Keratinocyte (primary cell): ENCODE measurements around the gene EPRS1. TPM values are rescaled to one million over a fixed set of nuclear protein-coding genes. Genes with fewer than 3 reads are reported as not detected.

ENCODE experiments used
- DNase-seq: peaks from one replicate; pipeline ENCODE4 v3.0.0-alpha.2; 2011; ENCODE audit warnings: low read depth, missing footprints, low spot score
- FAIRE-seq: peaks from 2 replicates; lab custom pipeline; 2011; peaks lifted over from hg19 to GRCh38; lab: Jason Lieb, UNC
- H2AFZ ChIP-seq: 2 replicates; pipeline ENCODE4 v1.6.0; 2012; ENCODE audit warnings: low read length, control low read depth, inconsistent platforms; ENCODE audit not compliant: control insufficient read depth
- H3K27ac ChIP-seq: 2 replicates; pipeline ENCODE4 v1.5.1; 2011; ENCODE audit warnings: low read length; ENCODE audit not compliant: control insufficient read depth, insufficient read depth
- H3K27me3 ChIP-seq: 3 replicates; pipeline ENCODE4 v1.6.0; 2011; ENCODE audit warnings: low read length; ENCODE audit not compliant: control insufficient read depth, insufficient read depth; ENCODE audit errors: extremely low read depth
- H3K36me3 ChIP-seq, 2 experiments: 2 replicates in 1 of 2; 3 replicates in 1 of 2; pipeline ENCODE4 v1.5.1; 2011; ENCODE audit warnings: low read length in 2 of 2, mild to moderate bottlenecking in 1 of 2; ENCODE audit not compliant: control insufficient read depth in 2 of 2, insufficient read depth in 2 of 2; ENCODE audit errors: extremely low read depth in 1 of 2
- H3K4me1 ChIP-seq: 3 replicates; pipeline ENCODE4 v1.5.1; 2011; ENCODE audit warnings: low read length; ENCODE audit not compliant: control insufficient read depth, insufficient read depth; ENCODE audit errors: extremely low read depth
- H3K4me2 ChIP-seq: 3 replicates; pipeline ENCODE4 v1.6.0; 2011; ENCODE audit warnings: low read depth, low read length; ENCODE audit not compliant: control insufficient read depth, insufficient read depth; ENCODE audit errors: extremely low read depth
- H3K4me3 ChIP-seq, 3 experiments: fragments of 200-600 bp in 1 of 3; sonication (generic) in 1 of 3; 2 replicates in 2 of 3; 3 replicates in 1 of 3; pipeline ENCODE4 v1.5.1; 2011 to 2016; ENCODE audit warnings: low read length in 3 of 3, mild to moderate bottlenecking in 3 of 3, control low read depth in 2 of 3, inconsistent platforms in 1 of 3, low read depth in 1 of 3, mixed read lengths in 1 of 3, mixed run types in 1 of 3, moderate library complexity in 1 of 3; ENCODE audit not compliant: control insufficient read depth in 2 of 3, insufficient read depth in 2 of 3; ENCODE audit errors: extremely low read depth in 1 of 3
- H3K79me2 ChIP-seq: 2 replicates; pipeline ENCODE4 v1.6.0; 2012; ENCODE audit warnings: low read length; ENCODE audit not compliant: control insufficient read depth, insufficient read depth
- H3K9ac ChIP-seq: 3 replicates; pipeline ENCODE4 v1.6.0; 2011; ENCODE audit warnings: low read length; ENCODE audit not compliant: control insufficient read depth, insufficient read depth; ENCODE audit errors: extremely low read depth
- H3K9me1 ChIP-seq: 3 replicates; pipeline ENCODE4 v1.6.0; 2011; ENCODE audit warnings: low read length; ENCODE audit not compliant: control insufficient read depth, insufficient read depth; ENCODE audit errors: extremely low read depth
- H3K9me3 ChIP-seq: 2 replicates; pipeline ENCODE4 v1.5.1; 2012; ENCODE audit warnings: low read depth, low read length; ENCODE audit not compliant: control insufficient read depth
- H4K20me1 ChIP-seq: 3 replicates; pipeline ENCODE4 v1.6.0; 2011; ENCODE audit warnings: low read length; ENCODE audit not compliant: control insufficient read depth, insufficient read depth; ENCODE audit errors: extremely low read depth
- CTCF ChIP-seq, 3 experiments: IDR thresholded peaks in 1 of 3; conservative IDR thresholded peaks in 1 of 3; optimal IDR thresholded peaks in 1 of 3; 2 replicates in 2 of 3; 3 replicates in 1 of 3; pipeline versions ENCODE3 to v1.5.1; 2011; ENCODE audit warnings: low read length in 3 of 3, mild to moderate bottlenecking in 3 of 3, moderate library complexity in 2 of 3, control low read depth in 1 of 3, inconsistent platforms in 1 of 3; ENCODE audit not compliant: insufficient read depth in 2 of 3; ENCODE audit errors: extremely low read depth in 1 of 3
- EZH2 ChIP-seq: IDR thresholded peaks from one replicate; pipeline ENCODE4 v1.6.1; 2012; ENCODE audit warnings: inconsistent platforms, mild to moderate bottlenecking, low read length, moderate library complexity
- dilution Hi-C: fragments of 300-500 bp; cut with MboI; formaldehyde crosslinking; loops from one replicate; pipeline ENCODE4 v1.7.0; 2020; ENCODE audit warnings: low sequenced_read_pairs; ENCODE audit not compliant: extremely low pct_ligation_motif_present
- polyA plus RNA-seq, 5 experiments: library from polyadenylated mRNA; depleted of rRNA in 3 of 5; stranded (reverse) in 3 of 5; stranded (forward) in 1 of 5; unstranded in 1 of 5; fragments of >200 nt; gene quantifications; 1 replicate in 1 of 5; 2 replicates in 3 of 5; 3 replicates in 1 of 5; pipeline versions ENCODE4 v1.2.1 to v1.2.3, GENCODE V29; 2011 to 2012; ENCODE audit warnings: missing spikeins in 2 of 5, low read depth in 1 of 5, low replicate concordance in 1 of 5

The EPRS1 gene
- polyA plus RNA-seq, 1 donor (not counting 4 experiments of a cell fraction or from before 2014, with no cell fraction given), result 96.3 TPM

- H3K79me2 ChIP-seq, result no peaks in the 10 kb centered on the region
- FAIRE-seq, result no peak
- no peak overlapping the region for H3K4me3 ChIP-seq
- H3K9me1 ChIP-seq, result no peaks in the 10 kb centered on the region
- DNase-seq, result no peak
- H3K27me3 ChIP-seq, result no peaks in the 10 kb centered on the region
- H3K27ac ChIP-seq, result no peak overlapping the region
- H3K9me3 ChIP-seq, result no peaks in the 10 kb centered on the region
- H3K9ac ChIP-seq, result no peak overlapping the region
- TF ChIP-seq CTCF (optimal IDR thresholded peaks at IDR 0.05 in 1 of 3, IDR thresholded peaks at IDR 0.05 in 1 of 3, conservative IDR thresholded peaks at IDR 0.05 in 1 of 3; ENCODE audit: extremely low read depth in 1 of 3, insufficient read depth in 2 of 3, low read length in 3 of 3), result no peak
- TF ChIP-seq EZH2, result no peak
- no peak overlapping the region for H2AFZ ChIP-seq
- H3K4me1 ChIP-seq, result no peaks in the 10 kb centered on the region
- dilution Hi-C loops, result no loop called here
- no peaks in the 10 kb centered on the region for H4K20me1 ChIP-seq
- H3K36me3 ChIP-seq, result peaks cover 8 to 12% of the 10 kb centered on the region in 2 experiments
- H3K4me2 ChIP-seq, result no peak overlapping the region
Measured at GRCh38 chr1:220028346-220028895, 17.9 kb downstream of the EPRS1 start.

- H3K9ac ChIP-seq, result no peak overlapping the region
- TF ChIP-seq CTCF (optimal IDR thresholded peaks at IDR 0.05 in 1 of 3, IDR thresholded peaks at IDR 0.05 in 1 of 3, conservative IDR thresholded peaks at IDR 0.05 in 1 of 3; ENCODE audit: extremely low read depth in 1 of 3, insufficient read depth in 2 of 3, low read length in 3 of 3) (no peak), EZH2 (no peak)
- no peak overlapping the region for H3K4me2 ChIP-seq
- H3K4me3 ChIP-seq, result no peak overlapping the region
- no peaks in the 10 kb centered on the region for H3K27me3 ChIP-seq
- FAIRE-seq, result no peak
- no peaks in the 10 kb centered on the region for H3K79me2 ChIP-seq
- no peak overlapping the region for H2AFZ ChIP-seq
- H3K36me3 ChIP-seq, result peaks cover 9 to 21% of the 10 kb centered on the region in 2 experiments
- no peaks in the 10 kb centered on the region for H3K4me1 ChIP-seq
- dilution Hi-C loops, result no loop called here
- H4K20me1 ChIP-seq, result no peaks in the 10 kb centered on the region
- no peaks in the 10 kb centered on the region for H3K9me1 ChIP-seq
- DNase-seq, result no peak
- H3K27ac ChIP-seq, result no peak overlapping the region
- no peaks in the 10 kb centered on the region for H3K9me3 ChIP-seq
Measured at GRCh38 chr1:220019071-220019470, 27.2 kb downstream of the EPRS1 start.
